Activated T-helper 9 cell treated with anti-CD3 and anti-CD28 coated beads, Interleukin-2, amount 50 U/mL, for 16 hours (primary cell): ENCODE data around the gene CCDC152.
"Not testable (repeated sequence)": the region's sequence is repeated elsewhere in the genome, so short reads cannot be mapped to it uniquely, and the experiment has no call there.

ENCODE experiments used
- DNase-seq: peaks from one replicate; pipeline ENCODE4 v3.0.0-alpha.2; 2020; ENCODE audit warnings: low read depth

CCDC152 gene

GRCh38 chr5:42756606-42757601 is at the start of gene CCDC152:
Gene CCDC152 (plus strand): TSS chr5:42756818. CDS start chr5:42759122, 2,304 bp downstream.
- peak; percentile 40 for DNase-seq

- DNase-seq: no peak
Measured at GRCh38 chr5:42715785-42716184, 40.8 kb upstream of the CCDC152 start.

- DNase-seq: no peak
Measured at GRCh38 chr5:42718591-42718990, 38.0 kb upstream of the CCDC152 start.

GRCh38 chr5:42719034-42719433 is 37.6 kb upstream of the CCDC152 start:
- no peak for DNase-seq

- no peak for DNase-seq
Measured at GRCh38 chr5:42720251-42720650, 36.4 kb upstream of the CCDC152 start.

- DNase-seq: no peak
Measured at GRCh38 chr5:42721484-42721883, 35.1 kb upstream of the CCDC152 start.

- not testable (repeated sequence) for DNase-seq
Measured at GRCh38 chr5:42734531-42735058, 22.0 kb upstream of the CCDC152 start.

- no peak for DNase-seq
Measured at GRCh38 chr5:42740920-42741319, 15.7 kb upstream of the CCDC152 start.

GRCh38 chr5:42745426-42745825 is 11.2 kb upstream of the CCDC152 start:
- no peak for DNase-seq

GRCh38 chr5:42745856-42746255 is 10.8 kb upstream of the CCDC152 start:
- DNase-seq: no peak

GRCh38 chr5:42749020-42749419 is 7.6 kb upstream of the CCDC152 start:
- no peak for DNase-seq

- DNase-seq: no peak
Measured at GRCh38 chr5:42750507-42750906, 6.1 kb upstream of the CCDC152 start.

- DNase-seq: no peak
Measured at GRCh38 chr5:42751044-42751443, 5.6 kb upstream of the CCDC152 start.

GRCh38 chr5:42753099-42753498 is 3.5 kb upstream of the CCDC152 start:
- DNase-seq: no peak

- no peak for DNase-seq
Measured at GRCh38 chr5:42759456-42759855, 2.8 kb downstream of the CCDC152 start.

GRCh38 chr5:42760426-42760825 is 3.8 kb downstream of the CCDC152 start:
- DNase-seq: no peak

- no peak for DNase-seq
Measured at GRCh38 chr5:42761791-42762190, 5.2 kb downstream of the CCDC152 start.

- DNase-seq: no peak
Measured at GRCh38 chr5:42767491-42768105, 11.0 kb downstream of the CCDC152 start.

GRCh38 chr5:42768106-42768504 is 11.5 kb downstream of the CCDC152 start:
- no peak for DNase-seq

GRCh38 chr5:42770003-42770402 is 13.4 kb downstream of the CCDC152 start:
- no peak for DNase-seq

GRCh38 chr5:42772265-42772993 is 15.8 kb downstream of the CCDC152 start:
- no peak for DNase-seq

- no peak for DNase-seq
Measured at GRCh38 chr5:42779083-42779482, 22.5 kb downstream of the CCDC152 start.
